ENCODE measurements around the gene FBXL15.

GRCh38 chr10:102401342-102401654, 19.3 kb upstream of the FBXL15 start:
- TF ChIP-seq CTCF (IDR thresholded peaks at IDR 0.05): no peak
- no peak for TF ChIP-seq POLR2A (IDR thresholded peaks at IDR 0.05)

Measured in Peyer's patch (tissue), 4 donors.